ENCODE results near the gene LAMP5.

The LAMP5 gene

DNA sequence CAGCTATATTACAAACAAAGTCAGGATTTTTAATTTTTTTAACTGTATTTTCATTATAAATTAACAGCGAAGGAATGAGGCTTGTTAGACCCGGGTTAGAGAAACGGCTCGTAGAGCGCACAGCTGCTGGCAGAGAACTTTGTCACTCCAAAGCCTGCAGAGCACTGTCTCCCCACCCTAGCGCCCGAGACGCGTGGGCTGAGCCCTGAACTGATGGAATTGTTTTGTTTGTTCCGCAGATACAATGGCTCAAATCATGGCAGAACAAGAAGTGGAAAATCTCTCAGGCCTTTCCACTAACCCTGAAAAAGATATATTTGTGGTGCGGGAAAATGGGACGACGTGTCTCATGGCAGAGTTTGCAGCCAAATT, 810 bp downstream of the LAMP5 start:
- Histone ChIP-seq H3K4me1 (ENCODE audit: insufficient read depth, low read length, severe bottlenecking) (no peaks in the 10 kb centered on the region), H3K9me2 (ENCODE audit: low read depth, low read length) (no peaks in the 10 kb centered on the region), H3F3A (ENCODE audit: insufficient read depth, low read length) (no peaks in the 10 kb centered on the region), H3K9ac (ENCODE audit: low read length) (no peak overlapping the region), H3K79me2 (ENCODE audit: insufficient read depth, low read length) (no peaks in the 10 kb centered on the region), H2AFZ (ENCODE audit: low read length) (no peak overlapping the region), H3K4me3 (ENCODE audit: low read depth, low read length, poor library complexity, severe bottlenecking) (no peak overlapping the region), H3K27me3 (ENCODE audit: insufficient read depth, low read length) (no peaks in the 10 kb centered on the region), H3K36me3 (ENCODE audit: insufficient read depth, low read length) (no peaks in the 10 kb centered on the region), H3K9me3 (ENCODE audit: low read length) (no peaks in the 10 kb centered on the region), H4K20me1 (ENCODE audit: insufficient read depth, low read length) (no peaks in the 10 kb centered on the region), H3K4me2 (ENCODE audit: low read length) (no peak overlapping the region), H3K27ac (ENCODE audit: low read depth, low read length, poor library complexity, severe bottlenecking) (no peak overlapping the region)
- TF ChIP-seq CTCF (IDR thresholded peaks at IDR 0.05; ENCODE audit: low read length) (no peak), EZH2 (IDR thresholded peaks at IDR 0.05; ENCODE audit: borderline replicate concordance, low read length) (no peak)

GRCh38 chr20:9515741-9516233, 1.4 kb downstream of the LAMP5 start:
- H3F3A ChIP-seq (ENCODE audit: insufficient read depth, low read length): no peaks in the 10 kb centered on the region

GRCh38 chr20:9516234-9516871, 2.0 kb downstream of the LAMP5 start:
- Histone ChIP-seq H3K9me2 (ENCODE audit: low read depth, low read length) (no peaks in the 10 kb centered on the region), H3F3A (ENCODE audit: insufficient read depth, low read length) (no peaks in the 10 kb centered on the region), H3K79me2 (ENCODE audit: insufficient read depth, low read length) (no peaks in the 10 kb centered on the region), H3K27me3 (ENCODE audit: insufficient read depth, low read length) (no peaks in the 10 kb centered on the region), H4K20me1 (ENCODE audit: insufficient read depth, low read length) (no peaks in the 10 kb centered on the region), H3K27ac (ENCODE audit: low read depth, low read length, poor library complexity, severe bottlenecking) (no peak overlapping the region), H3K4me2 (ENCODE audit: low read length) (no peak overlapping the region), H3K4me1 (ENCODE audit: insufficient read depth, low read length, severe bottlenecking) (no peaks in the 10 kb centered on the region), H3K4me3 (ENCODE audit: low read depth, low read length, poor library complexity, severe bottlenecking) (no peak overlapping the region), H3K9ac (ENCODE audit: low read length) (no peak overlapping the region), H2AFZ (ENCODE audit: low read length) (no peak overlapping the region), H3K36me3 (ENCODE audit: insufficient read depth, low read length) (no peaks in the 10 kb centered on the region), H3K9me3 (ENCODE audit: low read length) (no peaks in the 10 kb centered on the region)
- TF ChIP-seq EZH2 (IDR thresholded peaks at IDR 0.05; ENCODE audit: borderline replicate concordance, low read length) (no peak), CTCF (IDR thresholded peaks at IDR 0.05; ENCODE audit: low read length) (no peak)

More at GRCh38 chr20:9515741-9516233, 1.4 kb downstream of the LAMP5 start:
- no peak overlapping the region for H3K4me3 ChIP-seq (ENCODE audit: low read depth, low read length, poor library complexity, severe bottlenecking)
- no peaks in the 10 kb centered on the region for H4K20me1 ChIP-seq (ENCODE audit: insufficient read depth, low read length)
- TF ChIP-seq EZH2 (IDR thresholded peaks at IDR 0.05; ENCODE audit: borderline replicate concordance, low read length) (no peak), CTCF (IDR thresholded peaks at IDR 0.05; ENCODE audit: low read length) (no peak)
- H3K27me3 ChIP-seq (ENCODE audit: insufficient read depth, low read length): no peaks in the 10 kb centered on the region
- no peaks in the 10 kb centered on the region for H3K36me3 ChIP-seq (ENCODE audit: insufficient read depth, low read length)
- no peaks in the 10 kb centered on the region for H3K79me2 ChIP-seq (ENCODE audit: insufficient read depth, low read length)
- H3K27ac ChIP-seq (ENCODE audit: low read depth, low read length, poor library complexity, severe bottlenecking): no peak overlapping the region
- no peaks in the 10 kb centered on the region for H3K9me3 ChIP-seq (ENCODE audit: low read length)
- no peaks in the 10 kb centered on the region for H3K4me1 ChIP-seq (ENCODE audit: insufficient read depth, low read length, severe bottlenecking)
- no peak overlapping the region for H2AFZ ChIP-seq (ENCODE audit: low read length)
- H3K4me2 ChIP-seq (ENCODE audit: low read length): no peak overlapping the region
- no peaks in the 10 kb centered on the region for H3K9me2 ChIP-seq (ENCODE audit: low read depth, low read length)
- no peak overlapping the region for H3K9ac ChIP-seq (ENCODE audit: low read length)

All from OCI-LY1 (cell line).